ENCODE results near the gene ROBO3. TPM values are rescaled to one million over a fixed set of nuclear protein-coding genes. Genes with fewer than 3 reads are reported as not detected.

The ROBO3 gene
- total and polyA plus RNA-seq, 2 of the 8 experiments (the other 6 are each of a cell fraction or from before 2014, with no cell fraction given) = 12.1 to 24.6 TPM

GRCh38 chr11:124841201-124841600 is 24.0 kb upstream of the ROBO3 start (continued):
- TF ChIP-seq CTCF (IDR thresholded peaks at IDR 0.05; ENCODE audit: control extremely low read depth in 1 of 3, insufficient read depth in 1 of 3, low read depth in 1 of 3, low read length in 3 of 3) (no peak), TBP (IDR thresholded peaks at IDR 0.05; ENCODE audit: low read depth, low read length) (no peak), CEBPB (IDR thresholded peaks at IDR 0.05; ENCODE audit: low read depth, low read length) (no peak), RFX5 (IDR thresholded peaks at IDR 0.05; ENCODE audit: borderline replicate concordance, low read depth, low read length) (no peak), KDM1A (IDR thresholded peaks at IDR 0.05; ENCODE audit: borderline replicate concordance, low read length) (no peak)

All from H1 (cell line).